Peyer's patch (tissue), 4 donors: ENCODE results near the gene FGF4.

Source experiments
- POLR2A ChIP-seq, 2 donors: fragments of 450-650 bp; IDR thresholded peaks; one replicate each; pipeline ENCODE4 v1.5.1; 2017; ENCODE audit warnings: antibody characterized with exemption in 2 of 2, mild to moderate bottlenecking in 2 of 2, moderate library complexity in 2 of 2
- TF ChIP-seq, protein P1 (sequence below), 6 experiments: fragments of 450-650 bp in 4 of 6; fragments of 200-600 bp in 2 of 6; sonication (generic) in 1 of 6; IDR thresholded peaks; one replicate each; pipeline ENCODE4 v1.5.1; 2017 to 2019; ENCODE audit warnings: antibody characterized with exemption in 6 of 6, mild to moderate bottlenecking in 3 of 6, moderate library complexity in 1 of 6

DNA sequence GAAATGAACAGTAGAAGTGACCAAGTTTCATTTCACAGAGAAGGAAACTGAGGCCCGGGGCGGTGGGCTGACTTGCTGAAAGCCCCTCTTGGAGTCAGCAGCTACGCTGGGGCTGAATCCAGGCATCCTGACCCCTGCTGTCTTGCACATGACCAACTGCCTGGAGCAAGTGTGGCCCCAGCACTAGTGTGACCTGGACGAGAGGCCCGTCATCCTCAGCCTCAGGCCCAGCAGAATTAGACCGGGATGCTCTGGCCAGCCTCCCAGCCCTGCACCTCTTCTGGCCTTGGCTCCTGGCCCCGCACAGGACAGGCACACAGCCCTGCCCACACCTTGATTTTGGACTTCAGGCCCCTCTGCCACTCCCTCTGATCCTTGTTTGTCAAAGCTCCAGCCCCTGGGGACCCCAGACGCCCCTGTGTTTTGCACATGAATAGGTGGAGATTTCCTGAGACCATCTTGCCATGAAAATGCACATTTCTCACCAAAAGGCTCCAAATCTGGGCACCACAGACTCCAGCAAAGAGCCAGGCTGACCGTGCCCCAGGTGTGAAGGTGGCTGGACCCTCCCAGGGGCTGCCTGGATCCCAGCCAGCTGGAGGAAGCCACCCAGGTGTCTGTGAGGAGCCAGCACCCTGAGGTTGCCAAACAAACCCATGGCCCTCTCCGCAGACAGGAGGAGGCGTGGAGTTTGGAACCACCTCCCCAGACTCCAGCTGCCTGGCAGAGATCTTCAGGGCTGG, 24.9 kb downstream of the FGF4 start:
- TF ChIP-seq, protein P1, sequence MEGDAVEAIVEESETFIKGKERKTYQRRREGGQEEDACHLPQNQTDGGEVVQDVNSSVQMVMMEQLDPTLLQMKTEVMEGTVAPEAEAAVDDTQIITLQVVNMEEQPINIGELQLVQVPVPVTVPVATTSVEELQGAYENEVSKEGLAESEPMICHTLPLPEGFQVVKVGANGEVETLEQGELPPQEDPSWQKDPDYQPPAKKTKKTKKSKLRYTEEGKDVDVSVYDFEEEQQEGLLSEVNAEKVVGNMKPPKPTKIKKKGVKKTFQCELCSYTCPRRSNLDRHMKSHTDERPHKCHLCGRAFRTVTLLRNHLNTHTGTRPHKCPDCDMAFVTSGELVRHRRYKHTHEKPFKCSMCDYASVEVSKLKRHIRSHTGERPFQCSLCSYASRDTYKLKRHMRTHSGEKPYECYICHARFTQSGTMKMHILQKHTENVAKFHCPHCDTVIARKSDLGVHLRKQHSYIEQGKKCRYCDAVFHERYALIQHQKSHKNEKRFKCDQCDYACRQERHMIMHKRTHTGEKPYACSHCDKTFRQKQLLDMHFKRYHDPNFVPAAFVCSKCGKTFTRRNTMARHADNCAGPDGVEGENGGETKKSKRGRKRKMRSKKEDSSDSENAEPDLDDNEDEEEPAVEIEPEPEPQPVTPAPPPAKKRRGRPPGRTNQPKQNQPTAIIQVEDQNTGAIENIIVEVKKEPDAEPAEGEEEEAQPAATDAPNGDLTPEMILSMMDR (IDR thresholded peaks at IDR 0.05): no peak
- no peak for TF ChIP-seq POLR2A (IDR thresholded peaks at IDR 0.05)
